Measurements from ENCODE around the gene ACVR2B.

ACVR2B gene

DNA sequence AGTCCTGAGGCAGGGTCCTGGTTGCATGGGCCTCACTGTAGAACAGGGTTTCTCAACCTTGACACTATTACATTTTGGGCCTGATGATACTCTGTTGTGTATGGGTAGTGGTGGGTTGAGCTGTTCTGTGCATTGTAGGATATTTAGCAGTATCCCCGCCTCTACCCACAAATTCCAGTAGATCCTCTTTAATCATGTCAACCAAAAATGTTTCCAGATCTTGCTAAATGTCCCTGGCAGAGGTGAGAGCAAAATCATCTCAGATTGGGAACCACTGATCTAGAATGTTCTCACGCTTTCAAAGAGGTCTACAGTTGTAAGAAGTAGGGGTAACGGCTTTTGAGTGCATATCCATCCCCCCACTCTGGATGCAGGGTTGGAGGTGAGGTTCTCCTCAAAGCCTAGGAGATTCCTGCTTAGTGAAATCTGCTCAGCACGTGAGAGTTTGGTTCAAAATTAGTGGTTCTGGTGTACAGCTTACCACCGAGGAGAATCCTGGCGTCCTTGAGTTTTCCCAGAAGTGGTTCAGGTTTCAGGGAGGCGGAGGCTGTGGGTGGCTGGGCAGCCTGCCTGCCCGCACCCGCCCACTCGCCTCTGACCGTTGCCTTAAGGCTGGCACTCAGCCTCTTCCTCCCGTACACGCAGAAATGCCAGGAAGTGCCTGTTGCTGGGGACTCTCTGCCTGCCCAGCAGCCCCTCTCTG, 5.3 kb downstream of the ACVR2B start:
- no peak for DNase-seq

- no peak for DNase-seq
These were observed 5.9 kb downstream of the ACVR2B start for GRCh38 chr3:38459499-38460048.

GRCh38 chr3:38460377-38461270, 6.9 kb downstream of the ACVR2B start:
- DNase-seq = peak in 1 of 2 experiments; percentile 51

GRCh38 chr3:38465588-38466154, 12.0 kb downstream of the ACVR2B start:
- DNase-seq = no peak

GRCh38 chr3:38468765-38469164, 15.1 kb downstream of the ACVR2B start:
- DNase-seq = peak; percentile 37 to 76

DNA sequence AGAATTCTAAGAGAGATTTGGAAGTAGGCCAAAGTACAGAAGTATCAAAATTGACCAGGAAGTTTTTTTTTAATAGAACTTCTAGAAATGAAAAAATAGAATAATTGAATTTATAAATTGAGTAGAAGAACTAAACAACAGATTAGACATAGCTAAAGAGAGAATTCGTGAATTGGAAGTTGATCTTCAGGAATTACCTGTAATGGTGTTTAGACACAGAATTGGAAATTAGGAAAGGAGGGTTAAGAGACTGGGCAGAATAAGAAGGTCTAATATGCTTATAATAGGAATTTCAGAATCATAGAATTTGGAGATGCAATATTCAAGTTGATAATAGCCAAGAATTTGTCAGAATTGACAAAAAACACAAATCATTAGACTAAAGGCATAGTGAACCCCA, 16.2 kb downstream of the ACVR2B start:
- DNase-seq = no peak

- DNase-seq = no peak
These were observed 17.7 kb downstream of the ACVR2B start for GRCh38 chr3:38471260-38471857.

- DNase-seq = no peak
These were observed 18.7 kb downstream of the ACVR2B start for GRCh38 chr3:38472342-38472741.

DNA sequence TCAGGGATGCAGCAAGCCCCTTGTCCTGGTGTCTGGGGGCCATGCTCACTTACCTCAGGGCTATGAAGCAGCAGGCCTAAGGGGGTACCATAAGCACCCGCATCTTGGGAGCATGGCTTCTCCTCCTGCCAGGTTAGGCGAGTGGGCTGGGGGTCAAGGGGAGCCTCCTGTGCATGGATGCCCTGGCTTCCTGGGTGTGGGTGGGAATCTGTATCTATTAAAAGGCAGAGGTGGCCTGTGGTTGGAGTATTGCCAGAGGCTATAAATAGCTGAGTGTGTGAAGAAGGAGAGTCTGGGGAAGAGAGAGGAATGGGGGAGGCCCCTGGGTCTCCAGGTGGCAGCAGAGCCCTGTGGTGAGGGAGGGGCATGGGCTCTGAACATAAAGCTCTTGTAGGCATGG, 19.5 kb downstream of the ACVR2B start:
- no peak for DNase-seq

- DNase-seq = no peak
These were observed 21.4 kb downstream of the ACVR2B start for GRCh38 chr3:38474928-38475605.

- DNase-seq = no peak
These were observed 22.0 kb downstream of the ACVR2B start for GRCh38 chr3:38475716-38476115.

DNA sequence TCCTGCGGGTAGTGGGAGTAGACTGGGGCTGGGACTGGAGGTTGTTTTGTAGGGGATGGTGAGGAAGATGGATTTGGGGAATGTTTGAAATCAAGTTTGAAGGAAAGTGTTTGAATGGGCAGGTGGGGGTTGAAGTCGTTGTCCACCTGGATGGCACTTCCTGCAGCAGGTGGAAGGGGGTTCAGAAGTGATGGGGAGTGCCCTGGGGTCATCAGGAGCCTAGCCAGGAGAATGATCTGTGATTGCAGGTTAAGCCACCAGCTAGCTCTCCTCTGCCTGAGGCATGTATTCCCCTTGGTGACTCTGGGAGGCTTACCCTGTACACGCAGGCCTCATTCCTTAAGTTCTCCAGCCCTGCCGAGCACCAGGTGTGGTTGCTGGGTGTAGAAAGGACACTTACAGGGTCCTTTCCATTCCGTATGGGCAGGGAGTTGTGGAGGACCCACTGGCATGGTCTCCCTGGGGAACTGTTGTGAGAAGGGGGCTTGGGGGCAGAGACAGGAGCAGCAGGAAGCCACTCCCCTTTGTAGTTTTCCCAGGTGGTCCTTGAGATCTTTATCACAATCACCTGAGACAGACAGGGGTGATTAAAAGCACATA, 22.6 kb downstream of the ACVR2B start:
- no peak for DNase-seq

DNA sequence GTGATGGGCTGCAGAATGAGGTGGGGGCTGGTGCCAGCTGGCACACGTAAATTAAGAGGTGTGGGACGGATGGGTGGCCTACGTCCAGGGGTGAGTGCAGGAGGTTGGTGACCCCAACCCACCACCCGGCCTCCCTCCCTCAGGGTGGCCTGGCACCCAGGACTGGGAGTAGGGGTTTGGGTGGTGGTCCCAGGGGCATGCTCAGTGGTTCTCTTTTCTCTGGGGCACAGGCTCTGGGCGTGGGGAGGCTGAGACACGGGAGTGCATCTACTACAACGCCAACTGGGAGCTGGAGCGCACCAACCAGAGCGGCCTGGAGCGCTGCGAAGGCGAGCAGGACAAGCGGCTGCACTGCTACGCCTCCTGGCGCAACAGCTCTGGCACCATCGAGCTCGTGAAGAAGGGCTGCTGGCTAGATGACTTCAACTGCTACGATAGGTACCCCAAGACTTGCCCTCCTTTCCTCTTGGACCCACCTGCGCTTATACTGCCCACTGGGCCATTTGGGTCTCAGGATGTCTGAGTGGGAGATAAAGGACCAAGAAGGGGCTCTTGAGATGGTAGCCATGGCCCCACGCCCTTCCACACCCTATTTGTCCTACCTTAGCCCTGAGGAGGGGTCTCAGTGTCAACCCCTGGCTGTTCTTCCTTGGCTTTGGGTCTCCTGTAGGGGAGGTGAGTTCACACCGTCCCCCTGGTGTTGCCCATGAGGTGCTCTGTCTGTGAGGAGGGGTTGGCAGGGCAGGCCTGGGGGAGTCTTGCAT, 23.5 kb downstream of the ACVR2B start:
- no peak for DNase-seq

DNA sequence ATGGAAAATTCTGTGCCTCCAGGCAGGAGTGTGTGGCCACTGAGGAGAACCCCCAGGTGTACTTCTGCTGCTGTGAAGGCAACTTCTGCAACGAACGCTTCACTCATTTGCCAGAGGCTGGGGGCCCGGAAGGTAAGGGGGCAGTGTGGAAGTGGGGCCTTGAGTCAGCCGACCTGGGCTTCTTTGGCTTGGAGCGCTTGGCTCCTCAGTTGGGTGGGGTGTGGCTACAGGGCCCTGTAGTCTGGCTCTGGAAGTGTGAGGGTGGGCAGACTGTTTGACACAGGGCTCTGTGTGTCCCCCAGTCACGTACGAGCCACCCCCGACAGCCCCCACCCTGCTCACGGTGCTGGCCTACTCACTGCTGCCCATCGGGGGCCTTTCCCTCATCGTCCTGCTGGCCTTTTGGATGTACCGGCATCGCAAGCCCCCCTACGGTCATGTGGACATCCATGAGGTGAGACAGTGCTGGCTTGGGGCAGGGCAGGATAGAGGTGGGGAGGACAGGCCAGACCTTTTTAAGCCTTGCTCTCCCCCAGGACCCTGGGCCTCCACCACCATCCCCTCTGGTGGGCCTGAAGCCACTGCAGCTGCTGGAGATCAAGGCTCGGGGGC, 24.3 kb downstream of the ACVR2B start:
- no peak for DNase-seq

GRCh38 chr3:38478901-38479300, 25.2 kb downstream of the ACVR2B start:
- no peak for DNase-seq

- peak; percentile 5 to 76 for DNase-seq
These were observed 25.9 kb downstream of the ACVR2B start for GRCh38 chr3:38479431-38480092.

DNA sequence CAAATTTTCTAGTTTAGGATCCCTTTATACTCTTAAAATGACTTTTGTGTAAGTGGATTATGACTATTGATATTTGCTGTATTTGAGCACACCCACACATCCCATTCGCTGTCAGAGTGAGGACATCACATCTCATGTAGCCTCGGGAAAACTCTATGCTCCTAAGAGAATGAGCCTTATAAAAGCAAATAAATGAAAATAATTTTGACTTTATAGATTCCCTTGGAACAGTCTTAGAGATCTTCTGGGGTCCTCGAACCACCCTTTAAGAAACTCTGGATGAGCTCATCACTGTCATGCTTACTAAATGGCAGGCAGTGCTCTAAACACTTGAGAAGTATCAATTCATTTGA, 26.4 kb downstream of the ACVR2B start:
- DNase-seq = no peak

DNA sequence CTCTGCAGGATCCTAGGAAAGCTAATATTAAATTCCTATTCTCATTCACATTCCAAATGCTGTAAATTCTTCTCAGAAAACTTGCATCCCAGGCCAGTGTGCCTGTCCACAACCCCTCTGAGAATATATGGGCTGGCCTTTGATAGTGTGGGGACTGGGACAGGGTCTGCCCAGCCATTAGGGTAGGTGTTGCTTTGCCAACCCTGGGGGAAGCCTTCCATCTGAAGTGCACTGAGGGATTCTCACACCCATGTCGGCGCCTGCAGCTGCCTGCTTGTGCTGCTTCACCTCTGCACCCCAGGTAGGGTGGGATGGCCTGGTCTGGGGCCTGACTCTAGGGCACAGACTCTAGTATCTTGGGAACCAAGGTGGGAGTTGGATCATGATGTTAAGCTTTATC, 27.2 kb downstream of the ACVR2B start:
- DNase-seq = no peak

- no peak for DNase-seq
These were observed 29.3 kb downstream of the ACVR2B start for GRCh38 chr3:38482951-38483350.

DNA sequence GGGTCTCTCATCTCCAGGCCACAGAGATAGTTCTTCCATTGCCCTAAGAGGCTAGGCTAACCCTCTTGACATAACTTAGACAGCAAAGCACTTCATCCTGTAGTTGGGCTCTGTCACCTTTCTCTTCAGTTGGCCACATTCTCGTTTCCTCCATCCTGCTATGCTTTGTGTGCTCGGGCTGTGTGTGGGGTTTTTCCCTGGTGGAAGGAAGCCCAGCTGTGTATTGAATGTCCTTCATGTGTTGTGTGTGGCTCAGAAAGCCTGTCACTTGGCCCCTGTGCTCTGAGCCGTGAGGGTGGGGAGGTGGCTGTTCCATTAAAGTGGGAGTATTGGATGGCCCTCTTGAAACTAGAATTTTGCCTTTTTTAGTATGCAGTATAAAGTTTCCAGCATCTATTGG, 33.6 kb downstream of the ACVR2B start:
- no peak for DNase-seq
